Calu3 (cell line): ENCODE results near the gene TRNAU1AP. TPM values are rescaled to one million over a fixed set of nuclear protein-coding genes. Genes with fewer than 3 reads are reported as not detected.

Experiments used
- BruUV-seq: library from RNA; stranded (reverse); fragments of 400-500 nt; replicated peaks from 2 replicates; lab custom pipeline; 2021; lab: Mats Ljungman, UMichigan
- CTCF ChIA-PET: fragments of 300-600 bp; sonication (Branson Sonifier 250); formaldehyde crosslinking; loops from one replicate; lab custom pipeline; 2022; ENCODE audit warnings: antibody characterized with exemption; lab: Charles Lee
- DNase-seq: peaks from one replicate; pipeline ENCODE4 v3.0.0; 2022
- H3K27ac Mint-ChIP-seq: one replicate; pipeline ENCODE4 v1.8.0; 2022; ENCODE audit warnings: mixed read lengths; ENCODE audit not compliant: unreplicated experiment
- H3K27me3 Mint-ChIP-seq: one replicate; pipeline ENCODE4 v1.8.0; 2022; ENCODE audit warnings: mixed read lengths; ENCODE audit not compliant: unreplicated experiment
- H3K36me3 Mint-ChIP-seq: one replicate; pipeline ENCODE4 v1.8.0; 2022; ENCODE audit warnings: mild to moderate bottlenecking, moderate library complexity, mixed read lengths; ENCODE audit not compliant: insufficient read depth, unreplicated experiment
- H3K4me1 Mint-ChIP-seq: one replicate; pipeline ENCODE4 v1.8.0; 2022; ENCODE audit warnings: mild to moderate bottlenecking, low read depth, mixed read lengths; ENCODE audit not compliant: unreplicated experiment
- H3K4me3 Mint-ChIP-seq: one replicate; pipeline ENCODE4 v1.8.0; 2022; ENCODE audit warnings: mild to moderate bottlenecking, low read depth, moderate library complexity, mixed read lengths; ENCODE audit not compliant: unreplicated experiment
- H3K9me3 Mint-ChIP-seq: one replicate; pipeline ENCODE4 v1.8.0; 2022; ENCODE audit warnings: low read depth, mixed read lengths; ENCODE audit not compliant: unreplicated experiment
- CTCF ChIP-seq: fragments of 200-600 bp; IDR thresholded peaks from one replicate; pipeline ENCODE4 v1.8.0; 2022; ENCODE audit warnings: antibody characterized with exemption; ENCODE audit not compliant: unreplicated experiment
- intact Hi-C: fragments of 100-400 bp; cut with micrococcal nuclease; formaldehyde crosslinking; loops from one replicate; pipeline ENCODE4 v1.10.0; 2022; ENCODE audit not compliant: unreplicated experiment
- total RNA-seq: library from RNA; stranded (reverse); gene quantifications from 2 replicates; pipeline ENCODE4 v1.2.3, GENCODE V29; 2022

The TRNAU1AP gene
- total RNA-seq, 1 experiment from 2014 or later = 29.9 TPM

GRCh38 chr1:28564310-28564709 lies 11.4 kb downstream of the TRNAU1AP start:
- no peak for DNase-seq
- Mint-ChIP-seq H3K4me3 (no peak overlapping the region), H3K9me3 (no peaks in the 10 kb centered on the region), H3K36me3 (peaks cover 45% of the 10 kb centered on the region), H3K27ac (no peak overlapping the region), H3K27me3 (no peaks in the 10 kb centered on the region), H3K4me1 (no peaks in the 10 kb centered on the region)
- intact Hi-C loops = no loop called here
- CTCF ChIA-PET = interaction anchor here (0.5 kb wide), 1 partner anchor 21 kb away, joined by 3 read pairs; no protein-coding TSS in a partner anchor
- no TSS peak for BruUV-seq
- TF ChIP-seq CTCF = no peak

GRCh38 chr1:28565040-28565439 lies 12.2 kb downstream of the TRNAU1AP start:
- no peaks in the 10 kb centered on the region for H3K4me1 Mint-ChIP-seq
- no peak overlapping the region for H3K27ac Mint-ChIP-seq
- H3K4me3 Mint-ChIP-seq = no peak overlapping the region
- CTCF ChIA-PET = interaction anchor here (0.7 to 0.8 kb wide), 2 partner anchors 79 to 319 kb away, joined by 3 read pairs; no protein-coding TSS in a partner anchor
- H3K9me3 Mint-ChIP-seq = no peaks in the 10 kb centered on the region
- no peak for TF ChIP-seq CTCF
- DNase-seq = no peak
- BruUV-seq = no TSS peak
- no peaks in the 10 kb centered on the region for H3K27me3 Mint-ChIP-seq
- intact Hi-C loops = no loop called here
- peaks cover 43% of the 10 kb centered on the region for H3K36me3 Mint-ChIP-seq

- no peak for DNase-seq
- no TSS peak for BruUV-seq
- Mint-ChIP-seq H3K27ac (no peak overlapping the region), H3K4me3 (no peak overlapping the region), H3K4me1 (no peaks in the 10 kb centered on the region), H3K9me3 (no peaks in the 10 kb centered on the region), H3K36me3 (peaks cover 43% of the 10 kb centered on the region), H3K27me3 (no peaks in the 10 kb centered on the region)
- no peak for TF ChIP-seq CTCF
- intact Hi-C loops = no loop called here
- CTCF ChIA-PET = interaction anchor here (0.8 kb wide), 1 partner anchor 78 kb away, joined by 3 read pairs; no protein-coding TSS in a partner anchor
Observed at GRCh38 chr1:28565726-28566125, 12.8 kb downstream of the TRNAU1AP start.

- peaks cover 44% of the 10 kb centered on the region for H3K36me3 Mint-ChIP-seq
- CTCF ChIA-PET = no interaction called here
- H3K9me3 Mint-ChIP-seq = no peaks in the 10 kb centered on the region
- no peaks in the 10 kb centered on the region for H3K27me3 Mint-ChIP-seq
- TF ChIP-seq CTCF = no peak
- no peaks in the 10 kb centered on the region for H3K4me1 Mint-ChIP-seq
- no peak overlapping the region for H3K4me3 Mint-ChIP-seq
- no peak overlapping the region for H3K27ac Mint-ChIP-seq
- no TSS peak for BruUV-seq
- no peak for DNase-seq
- intact Hi-C loops = no loop called here
Observed at GRCh38 chr1:28566931-28567330, 14.0 kb downstream of the TRNAU1AP start.
